ENCODE data around the gene USP16. TPM values are rescaled to one million over a fixed set of nuclear protein-coding genes. Genes with fewer than 3 reads are reported as not detected.

Gene USP16
- total RNA-seq, 2 donors from 2014 or later, result 27.1 to 35.6 TPM

DNA sequence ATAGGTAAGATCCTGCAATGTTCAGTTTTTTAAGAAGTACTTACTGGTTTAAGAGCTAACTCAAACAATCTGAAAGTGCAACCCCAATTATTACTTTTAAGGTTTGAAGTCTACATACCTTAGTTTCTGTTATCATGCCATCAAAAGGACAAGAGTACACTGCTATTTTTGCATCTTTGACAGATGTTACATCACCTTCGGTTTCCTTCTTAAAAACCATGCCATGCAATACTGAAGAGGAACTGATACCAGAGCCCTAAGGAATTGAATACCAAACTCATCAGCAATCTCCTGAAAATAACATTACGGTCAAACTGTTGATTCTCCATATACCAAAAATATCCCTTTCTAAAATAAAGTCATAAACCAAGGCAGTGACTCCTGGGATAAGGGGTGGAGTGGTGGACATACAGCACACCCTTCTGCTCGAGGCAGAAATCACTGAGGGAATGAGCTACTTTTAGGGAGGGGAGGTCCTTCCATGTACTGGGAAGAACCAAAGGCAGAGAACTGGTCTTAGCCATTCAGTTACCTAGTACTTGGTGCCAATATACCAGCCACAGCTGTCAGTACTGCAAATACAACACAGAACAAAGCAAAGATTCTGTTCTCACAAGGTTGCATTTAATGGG, 40.5 kb downstream of the USP16 start:
- TF ChIP-seq POLR2AphosphoS5 (IDR thresholded peaks at IDR 0.05), result no peak
- 78% methylated on average over 3 of the region's 3 CpGs for WGBS
- intact Hi-C loops (cut with DNase I), result no loop called here
- H3K27ac ChIP-seq, result no peak overlapping the region
- no peak overlapping the region for H3K4me3 ChIP-seq
- H3K27me3 ChIP-seq (replicated peaks; ENCODE audit: insufficient read depth), result no peaks in the 10 kb centered on the region
- DNase-seq (ENCODE audit: low spot score), result no peak
- no peaks in the 10 kb centered on the region for H3K9me3 ChIP-seq
- no peaks in the 10 kb centered on the region for H3K4me1 ChIP-seq (replicated peaks)
- peaks cover 7 to 10% of the 10 kb centered on the region in 2 donors for H3K36me3 ChIP-seq

DNA sequence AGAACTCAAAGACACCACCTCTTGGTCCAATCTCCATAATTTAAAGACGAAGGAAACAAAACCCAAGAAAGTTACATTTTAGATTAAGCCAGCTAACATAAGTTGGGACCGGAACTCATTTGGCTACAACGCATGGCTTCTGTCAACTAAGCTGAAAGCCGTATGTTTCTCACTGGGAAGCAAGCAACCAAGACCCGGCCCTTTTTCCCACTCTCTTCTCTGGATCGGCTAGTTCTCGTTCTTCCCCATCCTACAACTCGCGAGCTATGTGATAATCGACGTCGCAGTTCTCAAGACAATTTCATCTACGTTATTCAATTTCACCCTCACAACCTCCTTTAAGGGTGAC, 48.4 kb downstream of the USP16 start:
- no peak for DNase-seq (ENCODE audit: low spot score)
- peak overlapping the region; percentile 90 to 91 for H3K27ac ChIP-seq
- TF ChIP-seq, protein P1, sequence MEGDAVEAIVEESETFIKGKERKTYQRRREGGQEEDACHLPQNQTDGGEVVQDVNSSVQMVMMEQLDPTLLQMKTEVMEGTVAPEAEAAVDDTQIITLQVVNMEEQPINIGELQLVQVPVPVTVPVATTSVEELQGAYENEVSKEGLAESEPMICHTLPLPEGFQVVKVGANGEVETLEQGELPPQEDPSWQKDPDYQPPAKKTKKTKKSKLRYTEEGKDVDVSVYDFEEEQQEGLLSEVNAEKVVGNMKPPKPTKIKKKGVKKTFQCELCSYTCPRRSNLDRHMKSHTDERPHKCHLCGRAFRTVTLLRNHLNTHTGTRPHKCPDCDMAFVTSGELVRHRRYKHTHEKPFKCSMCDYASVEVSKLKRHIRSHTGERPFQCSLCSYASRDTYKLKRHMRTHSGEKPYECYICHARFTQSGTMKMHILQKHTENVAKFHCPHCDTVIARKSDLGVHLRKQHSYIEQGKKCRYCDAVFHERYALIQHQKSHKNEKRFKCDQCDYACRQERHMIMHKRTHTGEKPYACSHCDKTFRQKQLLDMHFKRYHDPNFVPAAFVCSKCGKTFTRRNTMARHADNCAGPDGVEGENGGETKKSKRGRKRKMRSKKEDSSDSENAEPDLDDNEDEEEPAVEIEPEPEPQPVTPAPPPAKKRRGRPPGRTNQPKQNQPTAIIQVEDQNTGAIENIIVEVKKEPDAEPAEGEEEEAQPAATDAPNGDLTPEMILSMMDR (IDR thresholded peaks at IDR 0.05), result no peak
- TF ChIP-seq POLR2A (IDR thresholded peaks at IDR 0.05) (no peak), POLR2AphosphoS5 (IDR thresholded peaks at IDR 0.05) (no peak)
- intact Hi-C loops (cut with DNase I), result no loop called here
- H3K4me3 ChIP-seq, result peak overlapping the region; percentile 89 to 91
- peaks cover 0 to under 1% of the 10 kb centered on the region in 2 donors for H3K36me3 ChIP-seq
- no peaks in the 10 kb centered on the region for H3K9me3 ChIP-seq
- H3K27me3 ChIP-seq (replicated peaks; ENCODE audit: insufficient read depth), result no peaks in the 10 kb centered on the region
- WGBS, result 0% methylated on average over 13 of the region's 13 CpGs
- peaks cover 14% of the 10 kb centered on the region for H3K4me1 ChIP-seq (replicated peaks)

DNA sequence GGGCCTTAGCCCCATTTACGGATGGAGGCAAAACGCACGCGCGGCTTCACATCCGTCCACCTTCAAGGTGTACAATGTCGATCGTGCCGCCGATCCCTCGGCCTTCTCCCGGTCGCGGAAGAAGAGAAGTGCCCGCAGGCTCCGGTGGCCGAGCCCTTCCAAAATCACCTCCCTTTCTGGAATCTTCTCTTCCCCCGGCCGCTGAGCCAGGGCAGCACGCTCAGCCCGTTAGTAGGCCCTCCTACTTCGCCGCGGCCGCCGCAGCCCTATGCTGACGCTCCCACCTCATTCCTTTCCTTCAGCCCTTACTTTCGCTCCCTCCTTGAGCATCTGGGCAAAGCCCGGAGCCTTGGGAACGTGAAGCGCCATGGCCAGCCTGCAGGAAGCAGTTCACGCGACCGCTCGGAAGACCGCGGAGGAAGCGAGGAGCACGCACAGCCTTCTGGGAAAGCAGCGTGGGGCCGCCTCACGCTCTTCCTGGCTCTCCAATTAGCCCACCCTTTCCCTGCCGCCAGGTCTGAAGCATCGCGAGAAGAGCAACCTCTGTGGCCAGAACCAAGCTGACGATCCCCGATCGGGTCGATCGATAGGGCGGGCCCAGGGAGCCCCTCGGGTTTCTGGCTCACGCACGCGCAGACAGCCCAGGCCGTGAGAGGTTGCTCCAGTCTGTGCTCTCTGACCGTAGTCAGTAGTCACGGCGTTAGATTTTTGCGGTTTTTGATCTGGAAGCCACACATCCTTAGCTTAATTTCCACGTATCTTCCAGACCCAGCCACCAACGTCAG, 48.9 kb downstream of the USP16 start, which contains the start of gene CCT8:
Gene CCT8 (minus strand): TSS at position 427 of the 785 bp plus-strand sequence. CDS start 58 bp downstream, at position 369.
- H3K9me3 ChIP-seq, result no peaks in the 10 kb centered on the region
- DNase-seq (ENCODE audit: low spot score), result peak; percentile 99
- no peaks in the 10 kb centered on the region for H3K36me3 ChIP-seq
- peaks cover 14% of the 10 kb centered on the region for H3K4me1 ChIP-seq (replicated peaks)
- intact Hi-C loops (cut with DNase I), result no loop called here
- peak within 1 kb of the TSS; percentile 89 to 91 for H3K4me3 ChIP-seq
- H3K27me3 ChIP-seq (replicated peaks; ENCODE audit: insufficient read depth), result no peaks in the 10 kb centered on the region
- under 1% methylated on average over 62 of the region's 62 CpGs for WGBS
- peak within 1 kb of the TSS; percentile 90 to 91 for H3K27ac ChIP-seq
- TF ChIP-seq POLR2AphosphoS5 (IDR thresholded peaks at IDR 0.05) (peak; percentile 99), POLR2A (IDR thresholded peaks at IDR 0.05) (peak; percentile 65)
- TF ChIP-seq, protein P1 (IDR thresholded peaks at IDR 0.05), result peak in 2 of 4 experiments; percentile 14 to 33

DNA sequence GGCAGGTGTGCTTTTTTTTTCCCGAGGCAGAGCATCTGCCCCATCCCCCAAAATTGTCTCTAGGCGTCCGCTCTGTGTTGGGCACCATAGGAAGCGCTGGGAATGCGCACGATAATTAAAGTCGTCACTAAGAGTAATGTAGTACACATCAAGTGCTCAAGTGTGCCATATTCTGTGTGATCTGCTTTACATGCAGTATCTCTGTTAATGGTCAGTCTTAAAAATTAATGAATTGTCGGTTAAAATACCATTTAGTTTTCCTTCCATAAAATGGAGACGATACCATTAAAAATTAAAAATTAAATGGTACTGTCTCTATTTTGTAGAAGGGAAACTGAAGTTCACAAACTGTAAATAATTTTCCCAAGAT, 49.5 kb downstream of the USP16 start:
- 14% methylated on average over 9 of the region's 9 CpGs for WGBS
- peaks cover 14% of the 10 kb centered on the region for H3K4me1 ChIP-seq (replicated peaks)
- H3K27me3 ChIP-seq (replicated peaks; ENCODE audit: insufficient read depth), result no peaks in the 10 kb centered on the region
- TF ChIP-seq POLR2AphosphoS5 (IDR thresholded peaks at IDR 0.05), result no peak
- TF ChIP-seq POLR2A (IDR thresholded peaks at IDR 0.05), result no peak
- H3K36me3 ChIP-seq, result no peaks in the 10 kb centered on the region
- peak overlapping the region; percentile 89 to 91 for H3K4me3 ChIP-seq
- DNase-seq (ENCODE audit: low spot score), result no peak
- H3K27ac ChIP-seq, result peak overlapping the region; percentile 90 to 91
- no peaks in the 10 kb centered on the region for H3K9me3 ChIP-seq
- intact Hi-C loops (cut with DNase I), result no loop called here

DNA sequence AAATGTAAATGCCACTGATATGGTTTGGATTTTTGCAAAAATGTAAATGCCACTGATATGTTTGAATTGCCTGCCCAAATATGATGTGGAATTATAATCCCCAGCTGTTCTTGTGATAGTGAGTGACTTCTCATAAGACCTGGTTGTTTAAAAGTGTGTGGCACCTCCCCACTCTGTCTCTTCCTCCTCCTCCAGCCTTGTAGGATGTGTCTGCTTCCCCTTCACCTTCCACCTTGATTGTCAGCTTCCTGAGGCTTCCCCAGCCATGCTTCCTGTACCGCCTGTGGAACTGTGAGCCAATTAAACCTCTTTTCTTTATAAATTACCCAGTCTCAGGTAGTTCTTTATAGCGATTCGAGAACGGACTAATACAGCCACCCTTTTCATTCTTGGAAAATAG, 50.3 kb downstream of the USP16 start:
- Histone ChIP-seq H3K27ac (no peak overlapping the region), H3K4me1 (replicated peaks) (peaks cover 14% of the 10 kb centered on the region), H3K27me3 (replicated peaks; ENCODE audit: insufficient read depth) (no peaks in the 10 kb centered on the region), H3K9me3 (no peaks in the 10 kb centered on the region), H3K4me3 (no peak overlapping the region), H3K36me3 (no peaks in the 10 kb centered on the region)
- no peak for DNase-seq (ENCODE audit: low spot score)
- intact Hi-C loops (cut with DNase I), result no loop called here
- no peak for TF ChIP-seq POLR2A (IDR thresholded peaks at IDR 0.05)
- no peak for TF ChIP-seq POLR2AphosphoS5 (IDR thresholded peaks at IDR 0.05)
- WGBS, result 96% methylated on average over 4 of the region's 4 CpGs

DNA sequence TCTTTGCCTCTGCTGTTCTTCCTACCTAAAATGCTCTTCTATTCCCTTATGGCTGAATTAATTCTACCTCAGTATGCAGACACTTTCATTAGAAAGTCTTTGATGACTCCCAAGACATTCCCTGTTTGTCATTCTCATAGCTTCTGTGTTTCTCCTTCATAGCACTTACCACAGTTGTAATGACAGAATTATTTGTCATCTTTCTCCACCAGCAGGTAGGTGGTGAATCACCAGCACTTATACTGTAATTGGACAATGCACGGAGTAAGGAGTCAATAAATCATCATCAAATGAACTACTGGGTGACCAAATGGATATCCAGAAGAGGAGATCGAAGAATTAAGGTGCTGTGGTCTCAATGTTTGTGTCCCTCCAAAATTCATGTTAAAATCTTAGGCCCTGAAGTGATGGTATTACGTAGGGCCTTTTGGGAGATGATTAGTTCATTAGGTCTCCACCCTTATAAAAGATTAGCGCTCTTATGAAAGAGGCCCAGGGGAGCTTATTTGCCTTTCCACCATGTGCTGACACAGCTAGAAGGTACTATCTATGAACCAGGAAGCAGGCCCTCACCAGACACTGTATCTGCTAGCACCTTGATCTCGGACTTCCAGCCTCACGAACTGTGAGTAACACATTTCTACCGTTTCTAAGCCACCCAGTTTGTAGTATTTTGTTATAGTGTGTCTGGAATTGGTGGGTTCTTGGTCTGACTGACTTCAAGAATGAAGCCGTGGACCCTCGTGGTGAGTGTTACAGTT, 51.4 kb downstream of the USP16 start:
- Histone ChIP-seq H3K36me3 (no peaks in the 10 kb centered on the region), H3K9me3 (no peaks in the 10 kb centered on the region), H3K27me3 (replicated peaks; ENCODE audit: insufficient read depth) (no peaks in the 10 kb centered on the region), H3K27ac (peak overlapping the region; percentile 88 to 89), H3K4me3 (no peak overlapping the region), H3K4me1 (replicated peaks) (peaks cover 14% of the 10 kb centered on the region)
- intact Hi-C loops (cut with DNase I), result no loop called here
- no peak for DNase-seq (ENCODE audit: low spot score)
- WGBS, result 90% methylated on average over 9 of the region's 9 CpGs
- TF ChIP-seq POLR2AphosphoS5 (IDR thresholded peaks at IDR 0.05), result no peak
- TF ChIP-seq, protein P1 (IDR thresholded peaks at IDR 0.05), result no peak
- no peak for TF ChIP-seq POLR2A (IDR thresholded peaks at IDR 0.05)

Measured in prostate gland (tissue), 2 donors.